ENCODE results near the gene PCDH17. TPM values are rescaled to one million over a fixed set of nuclear protein-coding genes. Genes with fewer than 3 reads are reported as not detected.

Gene PCDH17
- total and polyA plus RNA-seq, 2 of the 8 experiments (the other 6 are each of a cell fraction or from before 2014, with no cell fraction given): 0.20 to 0.60 TPM

- Histone ChIP-seq H3K4ac (replicated peaks; ENCODE audit: insufficient read length, low read depth, low read length) (no peak overlapping the region), H4K8ac (ENCODE audit: extremely low read depth, insufficient read depth, low read length) (no peak overlapping the region), H3K14ac (ENCODE audit: insufficient read length) (no peak overlapping the region), H3K4me1 (replicated peaks in 1 of 4; ENCODE audit: control insufficient read depth in 3 of 4, insufficient read depth in 4 of 4, low read length in 3 of 4) (no peaks in the 10 kb centered on the region), H2AFZ (ENCODE audit: low read length) (no peak overlapping the region), H3K27me3 (replicated peaks in 1 of 4; ENCODE audit: control insufficient read depth in 3 of 4, extremely low read depth in 1 of 4, insufficient read depth in 3 of 4, low read length in 3 of 4) (no peaks in the 10 kb centered on the region), H3K23ac (ENCODE audit: insufficient read length) (no peak overlapping the region), H3K4me3 (ENCODE audit: extremely low read depth in 1 of 4, insufficient read depth in 2 of 4, low read depth in 3 of 4, low read length in 4 of 4) (no peak overlapping the region), H3K4me2 (ENCODE audit: insufficient read depth in 1 of 2, low read depth in 2 of 2, low read length in 2 of 2) (no peak overlapping the region), H3K23me2 (ENCODE audit: low read depth, low read length) (no peaks in the 10 kb centered on the region), H3K18ac (ENCODE audit: extremely low read depth, low read length) (no peak overlapping the region), H3K9me3 (ENCODE audit: insufficient read depth in 2 of 2, low read depth in 1 of 2, low read length in 1 of 2) (no peaks in the 10 kb centered on the region), H3K56ac (replicated peaks; ENCODE audit: insufficient read length, low read depth, low read length) (no peak overlapping the region), H2BK120ac (replicated peaks; ENCODE audit: low read depth, low read length) (no peak overlapping the region), H3K36me3 (ENCODE audit: control insufficient read depth in 2 of 4, insufficient read depth in 4 of 4, low read length in 3 of 4) (no peaks in the 10 kb centered on the region), H2AK5ac (ENCODE audit: low read depth, low read length) (no peak overlapping the region), H2BK12ac (ENCODE audit: low read depth, low read length) (no peak overlapping the region), H4K20me1 (replicated peaks in 1 of 2; ENCODE audit: control insufficient read depth in 1 of 2, insufficient read depth in 2 of 2, low read length in 2 of 2) (no peaks in the 10 kb centered on the region), H3K79me1 (ENCODE audit: low read depth, low read length) (no peaks in the 10 kb centered on the region), H4K91ac (replicated peaks; ENCODE audit: insufficient read length, low read length) (no peak overlapping the region), H4K5ac (ENCODE audit: insufficient read length, low read depth, low read length) (no peak overlapping the region), H2BK20ac (ENCODE audit: low read length) (no peak overlapping the region), H3K9ac (replicated peaks in 1 of 4; ENCODE audit: extremely low read depth in 1 of 4, low read depth in 3 of 4, low read length in 3 of 4) (no peak overlapping the region), H3K27ac (ENCODE audit: low read depth, low read length) (no peak overlapping the region), H2BK5ac (ENCODE audit: low read depth, low read length) (no peak overlapping the region), H2BK15ac (ENCODE audit: low read length) (no peak overlapping the region), H3K79me2 (ENCODE audit: control insufficient read depth in 1 of 2, insufficient read depth in 2 of 2, low read length in 2 of 2) (no peaks in the 10 kb centered on the region)
- DNase-seq (ENCODE audit: low read depth in 1 of 2, low spot score in 2 of 2) (no peak), FAIRE-seq (no peak)
- ChIA-PET CTCF (ENCODE audit: partially characterized antibody) (no interaction called here), POLR2A (ENCODE audit: partially characterized antibody) (no interaction called here)
- WGBS, 2 experiments (ENCODE audit: extremely low coverage in 1 of 2, insufficient coverage in 1 of 2, insufficient read length in 1 of 2, insufficient replicate concordance in 2 of 2, low coverage in 1 of 2, low lambda C conversion rate in 2 of 2, missing lambda C conversion rate in 1 of 2): 94% methylated on average over 2 of the region's 2 CpGs; no CpG with 5 or more reads in 1 of the 2 experiments
- TF ChIP-seq GTF2F1 (IDR thresholded peaks at IDR 0.05; ENCODE audit: borderline replicate concordance, low read depth, low read length): no peak
- TF ChIP-seq CTBP2 (IDR thresholded peaks at IDR 0.05; ENCODE audit: borderline replicate concordance, insufficient read depth, insufficient read length, low read length): no peak
- no peak for TF ChIP-seq POLR2AphosphoS5 (IDR thresholded peaks at IDR 0.05; ENCODE audit: low read depth, low read length)
- no peak for TF ChIP-seq USF2 (IDR thresholded peaks at IDR 0.05; ENCODE audit: low read length)
- no peak for TF ChIP-seq NANOG (IDR thresholded peaks at IDR 0.05; ENCODE audit: insufficient read depth, low read depth, low read length, poor library complexity, severe bottlenecking)
- TF ChIP-seq GABPA (IDR thresholded peaks at IDR 0.05; ENCODE audit: borderline replicate concordance, insufficient read depth, low read length): no peak
- no peak for TF ChIP-seq CBX8 (IDR thresholded peaks at IDR 0.05; ENCODE audit: borderline replicate concordance, low read depth, low read length)
- TF ChIP-seq TEAD4 (IDR thresholded peaks at IDR 0.05; ENCODE audit: low read depth, low read length): no peak
- TF ChIP-seq ASH2L (IDR thresholded peaks at IDR 0.05; ENCODE audit: low read length): no peak
- no peak for TF ChIP-seq HDAC2 (IDR thresholded peaks at IDR 0.05; ENCODE audit: borderline replicate concordance in 1 of 2, low read depth in 2 of 2, low read length in 2 of 2)
- no peak for TF ChIP-seq KDM1A (IDR thresholded peaks at IDR 0.05; ENCODE audit: borderline replicate concordance, low read length)
Measured at GRCh38 chr13:57760951-57761350, 129.4 kb downstream of the PCDH17 start.

Measured in H1 (cell line).